Lung (tissue), 12 donors: Measurements from ENCODE around the gene PCLO. TPM values are rescaled to one million over a fixed set of nuclear protein-coding genes. Genes with fewer than 3 reads are reported as not detected.

ENCODE experiments used
- ATAC-seq: fragments of 200-7000 bp; cut with Tn5 transposase; one replicate; pipeline ENCODE4 v1.9.1; 2020; ENCODE audit warnings: moderate number of reproducible peaks; ENCODE audit not compliant: insufficient read depth, low FRiP score
- DNase-seq, 3 donors: peaks; one replicate each; pipeline ENCODE4 v3.0.0-alpha.2; 2013 to 2017
- H3K27ac ChIP-seq, 2 donors: one replicate each; pipeline ENCODE4 v1.5.1; 2013; ENCODE audit warnings: mild to moderate bottlenecking in 2 of 2, moderate library complexity in 2 of 2, control low read depth in 1 of 2, inconsistent platforms in 1 of 2, low read depth in 1 of 2, low read length in 1 of 2
- H3K27me3 ChIP-seq, 3 donors: one replicate each; pipeline ENCODE4 v1.5.1; 2013; ENCODE audit warnings: low read length in 2 of 3; ENCODE audit not compliant: control insufficient read depth in 3 of 3, insufficient read depth in 3 of 3
- H3K36me3 ChIP-seq, 4 donors: one replicate each; pipeline ENCODE4 v1.5.1; 2013; ENCODE audit warnings: low read length in 4 of 4, mild to moderate bottlenecking in 1 of 4, moderate library complexity in 1 of 4; ENCODE audit not compliant: control insufficient read depth in 4 of 4, insufficient read depth in 4 of 4
- H3K4me1 ChIP-seq, 5 donors: one replicate each; pipeline ENCODE4 v1.5.1; 2013; ENCODE audit warnings: low read length in 5 of 5, mild to moderate bottlenecking in 2 of 5, moderate library complexity in 1 of 5; ENCODE audit not compliant: control insufficient read depth in 5 of 5, insufficient read depth in 5 of 5
- H3K4me3 ChIP-seq: one replicate; pipeline ENCODE4 v1.5.1; 2013; ENCODE audit warnings: mild to moderate bottlenecking, control low read depth, moderate library complexity
- H3K9ac ChIP-seq, 2 donors: one replicate each; pipeline ENCODE4 v1.5.1; 2013; ENCODE audit warnings: low read length in 2 of 2, control low read depth in 1 of 2; ENCODE audit not compliant: insufficient read depth in 1 of 2
- H3K9me3 ChIP-seq, 4 donors: one replicate each; pipeline ENCODE4 v1.5.1; 2013; ENCODE audit warnings: low read length in 3 of 4, mild to moderate bottlenecking in 1 of 4, moderate library complexity in 1 of 4; ENCODE audit not compliant: control insufficient read depth in 4 of 4, insufficient read depth in 3 of 4
- CTCF ChIP-seq: IDR thresholded peaks from 2 replicates; pipeline ENCODE4 v1.5.1; 2012; ENCODE audit warnings: mild to moderate bottlenecking; ENCODE audit errors: control extremely low read depth, extremely low read depth
- WGBS, 2 donors: extraction: QIAGEN DNeasy Blood & Tissue Kit; methylation state at CpG; one replicate each; pipeline ENCODE4 v1.1.7; 2013; 5-methylcytosine and 5-hydroxymethylcytosine counted together
- polyA plus RNA-seq, 2 donors: library from polyadenylated mRNA; stranded (reverse); fragments of 200-250 nt; gene quantifications; one replicate each; pipeline ENCODE4 v1.2.1, GENCODE V29; 2013
- total RNA-seq, 2 donors: library from RNA; depleted of rRNA in 1 of 2; stranded (reverse); fragments of >200 nt in 1 of 2; gene quantifications; one replicate each; pipeline ENCODE4 v1.2.1, GENCODE V29; 2014 to 2021
- donor health status: control.
- donor health status: control.
- donor health status: Bipolar disorder and iron deficiency.
- donor health status: healthy.
- donor health status: DM: yes; HTN: yes; CAD: no.

The PCLO gene
- total and polyA plus RNA-seq, 4 donors = 1.0 to 8.3 (median 3.7) TPM

- TF ChIP-seq CTCF = no peak
- DNase-seq (no peak), ATAC-seq (no peak)
- Histone ChIP-seq H3K36me3 (no peaks in the 10 kb centered on the region), H3K9ac (no peak overlapping the region), H3K27ac (no peak overlapping the region), H3K9me3 (no peaks in the 10 kb centered on the region), H3K4me3 (no peak overlapping the region), H3K4me1 (no peaks in the 10 kb centered on the region), H3K27me3 (no peaks in the 10 kb centered on the region)
- 69 to 71% methylated on average over 3 of the region's 3 CpGs for WGBS, 2 donors
Measured at GRCh38 chr7:83040484-83040883, 122.2 kb downstream of the PCLO start.

- Histone ChIP-seq H3K4me1 (no peaks in the 10 kb centered on the region), H3K4me3 (no peak overlapping the region), H3K9ac (no peak overlapping the region), H3K27me3 (no peaks in the 10 kb centered on the region), H3K9me3 (no peaks in the 10 kb centered on the region), H3K27ac (no peak overlapping the region), H3K36me3 (no peaks in the 10 kb centered on the region)
- no peak for TF ChIP-seq CTCF
- ATAC-seq (no peak), DNase-seq (no peak)
- 78 to 89% methylated on average over 1 of the region's 1 CpG for WGBS, 2 donors
Measured at GRCh38 chr7:83038787-83039186, 123.9 kb downstream of the PCLO start.

GRCh38 chr7:83036721-83037380 lies 125.8 kb downstream of the PCLO start:
- Histone ChIP-seq H3K9ac (no peak overlapping the region), H3K27ac (no peak overlapping the region), H3K36me3 (no peaks in the 10 kb centered on the region), H3K4me3 (no peak overlapping the region), H3K27me3 (no peaks in the 10 kb centered on the region), H3K4me1 (no peaks in the 10 kb centered on the region), H3K9me3 (no peaks in the 10 kb centered on the region)
- TF ChIP-seq CTCF = no peak
- DNase-seq (no peak), ATAC-seq (no peak)
- WGBS, 2 donors = 81 to 85% methylated on average over 3 of the region's 3 CpGs

- DNase-seq = no peak
- H3K4me1 ChIP-seq = no peaks in the 10 kb centered on the region
- no peaks in the 10 kb centered on the region for H3K27me3 ChIP-seq
- no peak overlapping the region for H3K4me3 ChIP-seq
- H3K27ac ChIP-seq = no peak overlapping the region
- ATAC-seq = no peak
- no peak for TF ChIP-seq CTCF
- 32 to 37% methylated on average over 2 of the region's 2 CpGs for WGBS, 2 donors
- no peaks in the 10 kb centered on the region for H3K9me3 ChIP-seq
- no peaks in the 10 kb centered on the region for H3K36me3 ChIP-seq
- no peak overlapping the region for H3K9ac ChIP-seq
Measured at GRCh38 chr7:83036130-83036529, 126.6 kb downstream of the PCLO start.
